Mucosa of stomach (tissue), 1 donor: ENCODE data around the gene AQP6.

ENCODE experiments used
- H3K27me3 ChIP-seq: one replicate; pipeline ENCODE4 v1.7.0; 2013; ENCODE audit warnings: mild to moderate bottlenecking, low read length; ENCODE audit not compliant: control insufficient read depth, insufficient read depth
- H3K36me3 ChIP-seq: one replicate; pipeline ENCODE4 v1.7.0; 2013; ENCODE audit warnings: low read length; ENCODE audit not compliant: control insufficient read depth, insufficient read depth
- H3K4me1 ChIP-seq: one replicate; pipeline ENCODE4 v1.7.0; 2013; ENCODE audit warnings: mild to moderate bottlenecking, low read length; ENCODE audit not compliant: control insufficient read depth, insufficient read depth
- H3K4me3 ChIP-seq: one replicate; pipeline ENCODE4 v1.7.0; 2013; ENCODE audit warnings: low read length
- H3K9ac ChIP-seq: one replicate; pipeline ENCODE4 v1.7.0; 2013; ENCODE audit warnings: mild to moderate bottlenecking, low read length, moderate library complexity
- H3K9me3 ChIP-seq: one replicate; pipeline ENCODE4 v1.7.0; 2013; ENCODE audit warnings: mild to moderate bottlenecking, low read length, moderate library complexity; ENCODE audit not compliant: control insufficient read depth
- donor health status: Pancreatic carcinoma.

AQP6 gene

GRCh38 chr12:49945394-49946080 lies 27.2 kb upstream of the AQP6 start:
- Histone ChIP-seq H3K36me3 (no peaks in the 10 kb centered on the region), H3K9me3 (no peaks in the 10 kb centered on the region), H3K27me3 (no peaks in the 10 kb centered on the region), H3K4me3 (peak overlapping the region; percentile 9), H3K9ac (peak overlapping the region; percentile 57), H3K4me1 (peaks cover 24% of the 10 kb centered on the region)

DNA sequence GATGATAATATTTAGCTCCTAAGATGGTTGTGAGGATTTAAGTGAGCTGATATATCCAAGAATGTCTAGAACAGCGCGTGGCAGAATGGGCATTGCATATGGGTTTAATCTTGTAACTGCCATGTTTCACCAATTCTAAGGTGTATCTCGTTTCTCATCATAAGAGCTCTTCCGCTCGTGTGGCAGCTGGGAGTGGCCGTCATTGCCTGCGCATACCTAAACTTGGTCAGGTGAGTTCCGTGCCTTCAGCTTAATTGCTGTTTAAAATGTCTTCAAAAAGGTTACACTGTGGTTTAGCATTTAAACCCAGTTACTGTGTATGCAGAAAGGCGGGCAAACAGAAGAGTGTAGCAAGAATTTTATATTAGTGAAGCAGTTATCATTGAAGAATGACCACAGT lies 26.7 kb upstream of the AQP6 start:
- Histone ChIP-seq H3K36me3 (no peaks in the 10 kb centered on the region), H3K4me1 (peaks cover 27% of the 10 kb centered on the region), H3K4me3 (no peak overlapping the region), H3K9me3 (no peaks in the 10 kb centered on the region), H3K9ac (no peak overlapping the region), H3K27me3 (no peaks in the 10 kb centered on the region)

DNA sequence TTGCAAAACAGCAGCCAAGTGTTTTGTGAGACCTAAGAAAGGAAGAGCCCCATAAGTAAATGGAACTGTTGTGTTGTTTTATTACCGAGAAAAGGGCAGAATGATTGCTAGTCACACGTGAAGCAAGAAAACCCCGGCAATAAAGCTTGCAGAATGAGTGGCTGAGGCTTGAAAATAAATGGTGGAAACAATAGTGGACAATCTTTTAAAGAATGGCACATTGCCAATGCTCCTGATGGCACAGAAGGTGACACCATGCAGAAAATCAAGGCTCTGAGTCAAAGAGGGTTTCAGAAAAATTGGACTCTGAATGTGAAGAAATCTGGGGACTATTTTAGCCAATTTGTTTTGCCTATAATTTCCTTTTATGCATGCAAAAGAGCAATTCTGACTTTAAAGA lies 26.2 kb upstream of the AQP6 start:
- peaks cover 27% of the 10 kb centered on the region for H3K4me1 ChIP-seq
- H3K9ac ChIP-seq: no peak overlapping the region
- no peaks in the 10 kb centered on the region for H3K9me3 ChIP-seq
- no peak overlapping the region for H3K4me3 ChIP-seq
- H3K36me3 ChIP-seq: no peaks in the 10 kb centered on the region
- H3K27me3 ChIP-seq: no peaks in the 10 kb centered on the region

- no peak overlapping the region for H3K9ac ChIP-seq
- no peak overlapping the region for H3K4me3 ChIP-seq
- no peaks in the 10 kb centered on the region for H3K27me3 ChIP-seq
Measured at GRCh38 chr12:49947593-49948226, 25.0 kb upstream of the AQP6 start.

DNA sequence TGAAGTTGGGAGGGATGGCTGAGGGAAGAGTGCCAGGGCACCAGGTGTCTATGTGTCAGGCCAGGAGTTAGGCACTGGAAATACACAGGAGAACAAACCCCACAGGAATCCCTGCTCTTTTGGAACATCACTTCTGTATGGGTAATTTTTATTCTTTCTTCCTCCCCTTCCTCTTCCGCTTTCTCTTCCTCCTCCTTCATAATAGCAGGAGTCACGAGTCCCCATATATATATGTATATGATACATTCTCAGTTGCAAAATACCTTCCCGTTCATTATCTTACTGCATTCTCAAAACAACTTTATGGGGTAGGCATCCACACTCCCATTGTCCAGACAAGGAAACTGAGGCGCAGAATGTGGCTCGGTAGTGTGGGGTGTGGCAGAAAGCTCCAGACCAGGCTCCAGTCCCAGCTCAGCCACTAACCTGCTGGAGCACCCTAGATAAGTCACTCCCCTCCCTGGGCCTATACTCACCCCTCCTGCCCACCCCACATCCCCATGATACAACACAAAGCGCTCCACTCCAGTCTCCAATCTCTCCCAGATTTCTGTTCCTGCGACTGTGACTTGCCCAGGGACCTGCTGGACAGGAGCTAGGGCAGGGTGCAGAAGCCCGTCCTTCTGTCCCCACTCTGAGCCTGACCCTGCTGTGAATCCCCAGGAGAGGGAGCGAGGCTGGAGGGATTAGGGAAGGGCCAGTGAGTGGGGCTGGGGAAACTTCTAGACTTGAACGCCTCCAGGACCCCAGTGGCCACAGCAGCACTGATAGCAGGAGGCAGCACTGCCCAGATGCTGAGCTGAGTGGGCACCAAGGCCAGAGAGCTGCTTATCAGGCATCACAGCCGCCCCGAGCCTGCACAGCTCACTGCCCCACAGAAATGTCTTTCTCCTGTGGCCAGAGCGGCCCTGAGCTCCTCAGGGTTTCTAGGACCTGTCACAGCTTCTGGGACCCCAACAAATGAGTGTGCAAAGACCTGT lies 23.6 kb upstream of the AQP6 start:
- Histone ChIP-seq H3K9ac (no peak overlapping the region), H3K4me1 (peaks cover 30% of the 10 kb centered on the region), H3K36me3 (no peaks in the 10 kb centered on the region), H3K9me3 (no peaks in the 10 kb centered on the region), H3K4me3 (no peak overlapping the region), H3K27me3 (peaks cover under 1% of the 10 kb centered on the region)

More at GRCh38 chr12:49947593-49948226, 25.0 kb upstream of the AQP6 start:
- H3K36me3 ChIP-seq: no peaks in the 10 kb centered on the region
- H3K4me1 ChIP-seq: peaks cover 33% of the 10 kb centered on the region
- no peaks in the 10 kb centered on the region for H3K9me3 ChIP-seq

- no peaks in the 10 kb centered on the region for H3K36me3 ChIP-seq
- H3K9me3 ChIP-seq: no peaks in the 10 kb centered on the region
- no peak overlapping the region for H3K9ac ChIP-seq
- peaks cover 7% of the 10 kb centered on the region for H3K27me3 ChIP-seq
- H3K4me1 ChIP-seq: peaks cover 30% of the 10 kb centered on the region
- H3K4me3 ChIP-seq: no peak overlapping the region
Measured at GRCh38 chr12:49949866-49950265, 22.9 kb upstream of the AQP6 start.

DNA sequence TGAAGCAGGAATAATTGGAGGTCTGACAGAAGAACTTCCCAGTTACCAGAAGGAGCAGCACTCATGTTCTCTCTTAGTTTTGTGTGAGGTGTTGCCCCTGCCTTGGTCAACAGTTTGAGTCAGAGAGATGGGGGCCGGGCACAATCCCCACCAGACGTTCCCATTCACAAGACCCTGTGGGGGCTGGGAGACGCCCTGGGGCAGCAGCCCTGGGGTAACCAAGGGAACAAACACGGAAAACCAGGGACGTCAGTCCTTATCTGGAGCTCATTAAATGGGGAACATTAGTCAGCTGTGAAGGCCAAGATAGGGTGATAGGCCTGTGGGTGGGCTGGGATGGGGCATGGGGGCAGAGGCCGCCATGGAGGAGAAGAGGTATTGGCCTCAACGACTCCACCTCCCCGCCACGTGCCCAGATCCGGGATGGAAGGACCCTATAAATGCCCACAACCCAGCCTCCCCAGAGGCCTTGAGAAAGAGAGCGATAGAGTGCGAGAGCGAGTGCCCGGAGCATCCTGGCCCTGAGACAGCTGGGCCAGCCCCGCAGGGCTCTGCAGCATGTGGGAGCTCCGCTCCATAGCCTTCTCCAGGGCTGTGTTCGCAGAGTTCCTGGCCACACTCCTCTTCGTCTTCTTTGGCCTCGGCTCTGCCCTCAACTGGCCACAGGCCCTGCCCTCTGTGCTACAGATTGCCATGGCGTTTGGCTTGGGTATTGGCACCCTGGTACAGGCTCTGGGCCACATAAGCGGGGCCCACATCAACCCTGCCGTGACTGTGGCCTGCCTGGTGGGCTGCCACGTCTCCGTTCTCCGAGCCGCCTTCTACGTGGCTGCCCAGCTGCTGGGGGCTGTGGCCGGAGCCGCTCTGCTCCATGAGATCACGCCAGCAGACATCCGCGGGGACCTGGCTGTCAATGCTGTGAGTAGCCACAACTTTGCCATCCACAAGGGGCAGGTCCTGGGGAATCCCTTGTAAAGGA lies 22.2 kb upstream of the AQP6 start, which contains the start of gene AQP2:
Gene AQP2, plus strand, starts transcription at position 465 of the 979 bp plus-strand sequence. Its CDS starts 94 bp downstream, at position 559.
- H3K9me3 ChIP-seq: no peaks in the 10 kb centered on the region
- H3K27me3 ChIP-seq: peaks cover 12% of the 10 kb centered on the region
- H3K9ac ChIP-seq: no peak within 1 kb of the TSS
- H3K4me1 ChIP-seq: peaks cover 25% of the 10 kb centered on the region
- no peak within 1 kb of the TSS for H3K4me3 ChIP-seq
- no peaks in the 10 kb centered on the region for H3K36me3 ChIP-seq

DNA sequence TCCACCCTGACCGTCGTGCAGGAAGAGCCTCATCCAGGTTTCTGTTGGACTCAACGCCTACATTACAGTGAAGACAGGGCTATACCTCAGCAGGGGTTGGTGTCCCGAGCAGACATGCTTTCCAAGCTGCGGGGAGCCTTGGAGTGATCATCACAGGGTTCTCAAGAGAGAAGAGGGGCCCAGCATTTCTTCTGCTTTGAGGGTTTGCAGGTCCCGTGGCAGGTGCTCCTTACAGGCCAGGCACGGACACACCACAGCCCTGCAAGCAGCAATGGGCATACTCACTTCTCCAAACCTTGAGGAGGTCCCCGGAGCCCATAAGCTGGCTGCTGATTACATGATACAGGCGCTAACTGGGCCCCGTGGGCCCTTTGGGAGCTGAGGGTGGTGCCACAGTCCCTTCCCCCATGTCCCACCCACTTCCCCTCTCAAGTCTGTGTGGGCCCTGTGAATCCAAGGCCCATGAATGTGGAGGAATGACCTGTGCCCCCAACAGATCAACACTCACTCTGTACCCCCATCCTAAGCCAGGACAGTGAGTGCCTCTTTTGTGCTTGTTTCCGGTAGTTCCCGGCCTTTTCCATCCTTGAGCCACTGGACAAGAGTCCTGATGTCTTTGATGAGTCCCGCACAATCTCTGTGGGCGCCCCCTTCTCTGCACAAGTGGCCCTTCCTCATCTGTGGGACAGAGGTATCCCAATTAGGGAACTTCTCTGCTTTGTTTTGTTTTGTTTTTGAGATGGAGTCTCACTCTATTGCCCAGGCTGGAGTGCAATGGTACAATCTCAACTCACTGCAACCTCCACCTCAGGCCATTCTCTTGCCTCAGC lies 21.1 kb upstream of the AQP6 start:
- Histone ChIP-seq H3K4me3 (no peak overlapping the region), H3K4me1 (peaks cover 21% of the 10 kb centered on the region), H3K9ac (no peak overlapping the region), H3K36me3 (no peaks in the 10 kb centered on the region), H3K27me3 (peaks cover 22% of the 10 kb centered on the region), H3K9me3 (no peaks in the 10 kb centered on the region)

DNA sequence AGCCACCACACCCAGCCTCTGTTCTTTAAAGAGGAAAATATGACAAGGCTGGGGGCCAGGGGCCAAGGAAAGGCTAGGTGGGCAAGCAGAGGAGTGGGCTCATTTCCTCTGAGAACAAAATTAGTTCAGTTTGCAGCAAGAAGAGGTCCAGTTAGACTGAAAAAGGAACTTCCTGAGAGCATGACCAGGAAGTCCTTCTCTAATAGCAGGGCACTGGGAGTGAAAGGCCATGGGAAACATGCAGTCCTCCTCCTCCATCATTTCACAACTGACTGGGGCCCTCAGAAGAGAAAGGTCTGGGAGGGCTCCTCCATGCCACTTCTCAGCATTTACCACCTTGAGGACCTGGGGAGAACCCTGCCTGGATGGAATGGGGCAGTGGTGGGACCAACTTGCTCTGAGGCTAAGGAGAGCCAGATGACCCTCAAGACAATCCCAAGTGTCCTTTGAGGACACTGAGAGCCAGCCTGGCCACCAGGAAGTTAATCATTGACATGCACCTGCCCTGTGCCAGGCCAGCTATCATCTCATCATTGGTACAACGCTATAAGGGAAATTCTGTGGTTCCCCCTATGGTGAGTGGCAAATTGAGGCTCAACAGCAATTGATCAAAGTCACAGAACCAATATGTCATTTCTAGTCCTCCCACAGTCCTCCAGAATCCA lies 20.2 kb upstream of the AQP6 start:
- Histone ChIP-seq H3K27me3 (peaks cover 30% of the 10 kb centered on the region), H3K4me3 (no peak overlapping the region), H3K4me1 (peaks cover 21% of the 10 kb centered on the region), H3K36me3 (no peaks in the 10 kb centered on the region), H3K9ac (no peak overlapping the region), H3K9me3 (no peaks in the 10 kb centered on the region)

- Histone ChIP-seq H3K4me3 (no peak overlapping the region), H3K9me3 (no peaks in the 10 kb centered on the region), H3K9ac (no peak overlapping the region), H3K4me1 (peaks cover 21% of the 10 kb centered on the region), H3K36me3 (no peaks in the 10 kb centered on the region), H3K27me3 (peaks cover 36% of the 10 kb centered on the region)
Measured at GRCh38 chr12:49953151-49953550, 19.6 kb upstream of the AQP6 start.
